IPS DF 19.7 (cell line): Measurements from ENCODE around the gene NTN1.

Experiments used
- DNase-seq: peaks from one replicate; pipeline ENCODE4 v3.0.0-alpha.2; 2013; ENCODE audit warnings: low read depth, low spot score

The NTN1 gene

DNA sequence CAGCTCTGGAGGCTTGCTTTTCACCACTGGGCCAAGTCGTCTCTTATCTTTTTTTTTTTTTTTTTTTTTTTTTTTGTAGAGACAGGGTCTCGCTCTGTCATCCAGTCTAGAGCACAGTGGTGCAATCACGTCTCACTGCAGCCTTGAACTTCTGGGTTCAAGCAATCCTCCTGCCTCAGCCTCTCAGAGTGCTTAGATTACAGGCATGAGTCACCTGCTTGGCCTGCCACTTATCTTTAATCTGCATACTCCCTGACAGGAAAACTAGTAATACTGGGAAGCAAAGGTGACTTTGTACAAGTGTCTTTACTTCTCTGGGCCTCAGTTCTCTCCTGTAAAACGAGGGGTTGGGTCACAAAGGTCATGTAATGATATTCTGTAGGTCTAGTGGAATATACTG lies 15.0 kb downstream of the NTN1 start:
- no peak for DNase-seq

DNA sequence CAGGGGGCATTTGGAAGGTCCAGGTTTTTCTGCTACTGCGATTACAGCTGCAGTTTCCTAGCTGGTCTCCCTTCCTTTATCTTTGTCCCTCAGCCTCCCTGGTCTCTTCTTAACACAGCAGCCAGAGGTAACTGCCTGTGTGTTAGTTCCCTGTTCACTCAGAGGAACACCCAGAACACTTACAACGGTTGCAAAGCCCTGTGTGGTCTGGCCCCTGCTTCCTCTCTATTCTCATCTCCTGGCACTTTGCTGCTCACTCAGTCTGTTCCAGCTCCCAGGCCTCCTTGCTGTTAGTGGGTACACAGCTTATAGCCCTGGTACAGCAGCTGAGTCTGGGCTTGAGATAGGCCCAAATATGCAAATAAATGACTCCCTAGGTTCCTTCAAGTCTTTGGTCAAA lies 16.4 kb downstream of the NTN1 start:
- no peak for DNase-seq

DNA sequence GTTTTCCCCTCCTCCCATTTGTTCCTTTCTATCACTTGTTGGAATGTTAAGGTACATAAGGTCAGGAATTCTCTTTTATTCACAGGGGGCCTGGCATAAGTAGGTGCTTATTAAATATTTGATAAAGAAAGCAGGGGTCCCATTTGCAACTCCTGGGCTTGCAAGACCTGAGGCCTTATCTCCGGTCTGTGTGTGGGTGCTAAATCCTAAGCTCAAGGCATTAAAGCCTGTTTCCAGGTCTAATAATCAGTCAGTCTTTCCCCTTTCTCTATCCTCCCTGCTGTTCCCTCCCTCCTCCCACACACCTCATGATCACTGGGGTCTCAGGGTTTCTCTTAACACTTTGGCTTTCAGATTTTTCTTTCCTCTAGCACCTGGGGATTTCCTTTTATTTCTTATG lies 17.1 kb downstream of the NTN1 start:
- no peak for DNase-seq

DNA sequence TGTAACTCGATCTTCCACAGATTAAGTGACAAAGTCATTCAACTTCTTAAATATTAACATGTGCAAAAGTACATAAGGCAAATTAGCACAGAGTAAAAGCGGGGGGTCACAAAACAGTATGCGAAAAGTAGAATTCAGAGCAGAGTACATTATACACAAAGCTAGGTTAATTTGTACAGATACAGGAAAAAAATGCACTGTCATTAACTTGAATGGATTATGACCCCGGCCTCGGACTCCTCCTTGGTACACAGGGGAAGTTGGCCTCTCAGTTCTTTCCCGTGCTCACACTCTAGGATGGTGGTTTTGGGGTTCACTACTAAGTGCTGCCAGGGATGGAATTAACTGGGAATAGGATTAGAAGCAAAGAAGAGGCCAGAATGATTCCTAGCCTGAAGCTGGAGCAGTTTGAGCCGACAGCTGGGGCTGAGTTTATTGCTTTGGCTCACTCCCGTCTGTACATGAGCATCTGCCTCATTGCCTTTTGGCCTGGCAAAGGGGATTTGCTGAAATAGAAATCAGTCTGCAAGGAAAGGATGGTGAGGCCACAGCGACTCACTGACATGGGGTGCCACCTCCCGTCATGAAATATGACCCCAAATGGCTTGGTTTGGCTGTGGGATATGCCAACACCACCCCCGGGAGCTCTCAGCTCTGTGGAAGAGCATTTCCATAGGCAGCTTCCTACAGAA lies 23.6 kb downstream of the NTN1 start:
- DNase-seq = no peak

DNA sequence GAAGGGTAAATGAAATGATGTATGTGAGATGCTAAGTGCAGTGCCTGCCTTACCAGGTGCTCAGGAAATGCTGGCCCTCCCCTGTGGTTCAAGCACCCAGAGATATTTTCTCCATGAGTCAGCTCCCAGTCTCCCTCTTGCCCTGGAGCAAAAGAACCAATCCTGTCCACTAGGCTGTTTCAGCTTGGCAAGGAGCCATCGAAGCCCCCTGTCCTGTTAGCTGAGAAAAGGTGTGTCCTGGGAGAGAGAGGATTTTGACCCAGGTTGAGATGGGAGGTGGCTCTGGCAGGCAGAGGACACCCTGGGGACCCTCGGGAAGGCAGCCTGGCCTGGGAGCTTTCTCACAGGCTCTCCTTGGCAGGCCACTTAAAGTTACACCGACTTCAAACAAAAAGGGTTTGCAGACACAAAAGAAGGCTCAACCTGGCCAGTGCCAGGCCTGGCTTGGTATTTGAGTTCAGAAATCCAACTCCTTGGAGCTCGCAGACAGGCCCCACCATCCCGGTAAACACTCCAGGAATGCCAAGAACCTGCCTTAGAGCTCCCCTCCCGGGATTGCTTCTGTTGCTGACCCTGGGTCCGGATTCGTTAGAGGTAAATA lies 29.6 kb downstream of the NTN1 start:
- peak; percentile 42 for DNase-seq

DNA sequence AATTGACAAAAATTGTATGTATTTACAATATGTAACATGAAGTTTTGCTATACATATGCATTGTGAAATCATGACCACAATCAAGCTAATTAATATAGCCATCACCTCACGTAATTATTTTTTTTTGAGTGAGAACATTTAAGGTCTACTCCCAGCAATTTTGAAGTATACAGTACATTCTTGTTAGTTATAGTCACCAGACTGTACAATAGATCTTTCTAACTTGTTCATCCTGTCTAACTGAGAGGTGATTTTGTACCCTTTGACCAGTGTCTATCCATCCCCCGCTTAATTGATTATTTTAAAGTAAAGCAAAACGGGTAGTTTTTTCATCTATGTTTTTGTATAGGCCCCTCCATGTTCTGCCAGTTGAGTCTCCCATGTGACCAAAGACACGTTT lies 30.3 kb downstream of the NTN1 start:
- DNase-seq = no peak

DNA sequence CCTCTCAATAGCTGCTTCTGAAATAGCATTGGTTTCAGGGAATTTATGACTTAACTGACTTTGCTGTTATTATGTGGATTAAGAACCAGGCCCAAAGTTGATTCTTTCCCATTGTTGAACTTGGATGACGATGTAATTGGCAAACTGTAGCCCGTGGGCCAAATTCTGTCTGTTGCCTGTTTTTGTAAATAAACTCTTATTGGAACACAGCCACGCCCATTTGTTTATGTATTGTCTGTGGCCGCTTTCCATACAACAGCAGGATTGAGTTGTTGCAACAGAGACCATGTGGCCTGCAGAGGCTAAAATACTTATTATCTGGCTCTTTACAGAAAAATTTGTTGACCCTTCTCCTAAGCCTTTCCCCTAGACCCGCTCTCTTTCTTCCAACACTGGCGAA lies 31.6 kb downstream of the NTN1 start:
- no peak for DNase-seq

DNA sequence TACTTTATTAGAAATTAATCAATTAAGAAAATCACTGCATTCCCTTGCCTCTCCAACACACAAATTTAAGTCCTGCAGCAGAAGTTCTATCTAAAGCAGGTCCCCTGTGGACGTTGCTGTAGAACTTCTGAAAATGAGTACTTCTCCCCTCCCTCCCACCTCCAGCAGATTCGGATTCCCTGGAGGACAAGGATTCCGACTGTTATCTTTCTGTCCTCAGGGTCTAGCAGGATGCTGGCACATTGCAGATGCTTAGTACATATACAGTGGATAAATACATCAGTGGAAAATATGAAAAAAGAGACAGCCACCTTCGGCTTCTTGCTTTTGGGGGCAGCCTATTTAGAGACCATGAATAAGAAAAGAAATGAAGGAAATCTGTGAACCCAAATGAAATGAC lies 32.1 kb downstream of the NTN1 start:
- DNase-seq = no peak

DNA sequence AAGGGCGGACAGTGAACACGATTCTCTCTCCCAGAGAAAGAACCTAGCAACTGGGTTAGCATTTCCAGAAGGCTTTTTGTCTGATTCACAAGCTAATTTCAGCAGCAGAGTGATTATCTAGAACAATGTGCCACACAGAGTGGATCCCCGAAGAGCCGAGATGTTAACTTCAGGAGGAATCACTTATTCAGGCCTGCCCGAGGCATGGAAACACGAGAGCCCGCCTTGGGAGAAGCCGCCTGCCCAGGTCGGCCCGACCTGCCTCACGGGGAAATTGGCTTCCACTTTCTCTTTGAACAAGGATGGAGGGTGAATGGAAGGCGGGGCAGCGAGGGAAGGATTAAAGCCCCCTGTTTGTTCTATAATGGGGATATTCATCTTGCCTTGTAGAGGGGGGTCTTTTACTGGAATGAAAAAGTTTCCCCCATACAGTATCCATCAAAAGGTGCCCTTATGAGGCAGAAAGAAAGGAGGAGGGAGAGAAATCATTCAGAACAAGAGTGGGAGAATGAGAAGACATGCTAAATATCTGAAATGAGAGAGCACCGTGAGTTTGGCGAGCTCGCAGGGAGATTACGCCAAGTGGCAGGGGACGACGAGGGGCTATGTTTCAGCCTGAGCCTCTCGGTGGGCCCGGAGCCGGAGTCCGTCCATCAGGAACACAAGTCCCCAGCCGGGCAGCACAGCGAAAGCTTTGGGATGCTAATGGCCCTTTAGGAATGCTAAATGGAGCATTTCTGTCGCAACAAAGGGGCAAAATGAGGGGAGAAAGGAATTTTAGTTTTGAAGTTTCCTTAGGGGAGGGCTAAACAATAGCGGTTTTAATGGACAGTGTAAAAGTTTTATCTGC lies 33.0 kb downstream of the NTN1 start:
- peak; percentile 78 for DNase-seq

DNA sequence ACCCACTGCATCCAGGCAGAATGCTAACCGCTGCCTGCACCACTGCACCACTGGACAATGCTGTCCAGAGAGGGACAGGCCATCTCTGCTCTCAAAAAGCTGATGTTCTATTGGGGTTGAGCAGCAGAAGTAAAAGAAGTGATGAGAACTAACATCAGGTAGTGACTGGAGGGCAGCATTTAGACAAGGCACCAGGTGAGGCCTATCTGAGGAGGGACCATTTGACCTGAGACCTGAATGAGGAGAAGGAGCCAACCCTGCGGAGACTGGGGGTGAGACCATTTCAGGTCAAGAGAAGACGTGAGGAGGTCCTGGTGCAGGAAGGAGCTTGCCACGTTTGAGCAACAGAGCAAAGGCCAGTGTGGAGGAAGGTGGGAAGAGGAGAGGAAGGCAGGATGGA lies 34.0 kb downstream of the NTN1 start:
- no peak for DNase-seq

DNA sequence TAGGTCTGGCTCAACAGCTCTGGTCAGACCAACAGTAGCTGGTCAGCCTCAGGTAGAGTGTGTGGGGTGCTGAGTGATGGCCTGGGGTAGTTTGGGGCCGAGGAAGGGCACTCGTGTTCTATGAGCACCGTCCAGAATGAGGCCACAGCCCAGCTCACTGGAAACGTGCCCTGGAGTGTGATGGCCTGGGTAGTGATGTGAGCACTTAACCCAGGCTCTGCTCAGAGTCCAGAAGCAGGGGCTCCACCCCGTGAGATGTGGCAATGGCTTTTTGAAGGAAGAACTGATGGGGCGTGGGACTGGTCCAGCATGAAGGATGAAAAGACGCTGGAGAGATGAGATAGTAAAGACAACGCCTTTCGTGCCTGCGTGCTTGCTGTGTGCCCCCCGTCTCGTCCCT lies 35.3 kb downstream of the NTN1 start:
- DNase-seq = no peak

DNA sequence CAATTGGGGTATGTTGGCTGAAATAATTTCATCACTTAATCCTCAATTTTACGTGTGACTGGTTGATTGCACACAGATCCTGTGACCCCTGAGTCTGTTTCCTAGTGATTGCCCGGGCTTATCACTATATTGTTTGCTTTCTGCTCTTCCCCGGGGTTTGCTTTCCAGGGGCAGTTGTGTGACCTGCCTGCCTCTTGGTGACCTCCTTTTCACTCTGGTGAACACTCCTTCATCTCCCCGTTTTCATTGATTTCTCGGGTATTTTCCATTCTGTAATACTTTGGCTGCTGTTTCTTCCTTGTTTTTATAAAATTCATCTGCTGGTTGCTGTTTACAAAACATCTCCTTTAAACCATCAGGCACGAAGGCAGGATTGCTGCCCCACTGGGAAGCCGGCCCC lies 36.0 kb downstream of the NTN1 start:
- DNase-seq = no peak

DNA sequence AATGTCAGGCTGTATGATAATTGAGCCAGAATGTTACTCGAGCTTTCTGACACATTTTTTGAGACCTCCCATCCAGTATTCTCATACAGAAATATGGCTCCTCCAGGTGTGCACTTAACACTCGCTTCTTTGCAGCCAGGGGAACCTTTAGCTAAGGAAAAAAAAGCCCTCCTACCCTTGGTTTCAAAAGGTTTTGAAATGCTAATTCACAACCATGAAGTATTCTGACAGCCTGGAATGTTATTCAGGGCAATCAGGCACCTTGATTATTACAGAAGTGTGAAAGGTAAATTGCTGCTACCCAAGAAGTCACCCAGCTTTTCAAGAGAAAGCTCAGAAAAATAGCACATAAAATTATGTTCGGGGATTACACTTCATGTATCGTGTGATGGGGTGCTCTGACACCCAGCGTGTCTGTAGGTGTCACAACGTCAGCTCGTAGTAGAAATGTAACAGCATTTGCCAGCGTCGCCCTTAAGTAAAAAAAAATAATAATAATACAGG lies 41.1 kb downstream of the NTN1 start:
- no peak for DNase-seq

DNA sequence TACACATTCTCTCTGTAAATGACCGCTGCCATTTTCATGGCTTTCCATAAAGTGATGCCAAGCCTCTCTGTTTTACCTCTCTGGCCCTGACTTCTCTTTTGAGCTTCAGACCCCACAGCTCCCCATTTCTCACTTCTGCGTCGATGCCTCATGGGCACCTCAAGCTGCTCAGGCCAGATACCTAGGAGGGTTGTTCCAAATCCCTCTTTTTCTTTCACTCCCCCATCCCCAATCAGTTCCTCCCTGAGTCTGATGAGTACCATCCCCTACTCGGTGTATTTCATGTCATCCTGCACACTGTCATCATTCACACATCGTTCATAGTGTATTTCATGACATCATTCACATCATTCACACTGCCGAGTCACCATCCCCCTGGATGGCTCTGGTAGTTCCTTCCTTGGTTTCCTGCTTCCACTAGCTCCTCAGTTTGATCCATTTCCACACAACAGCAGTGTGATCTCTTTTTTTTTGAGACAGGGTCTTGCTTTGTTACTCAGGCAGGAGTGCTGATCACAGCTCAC lies 43.1 kb downstream of the NTN1 start:
- DNase-seq = no peak

DNA sequence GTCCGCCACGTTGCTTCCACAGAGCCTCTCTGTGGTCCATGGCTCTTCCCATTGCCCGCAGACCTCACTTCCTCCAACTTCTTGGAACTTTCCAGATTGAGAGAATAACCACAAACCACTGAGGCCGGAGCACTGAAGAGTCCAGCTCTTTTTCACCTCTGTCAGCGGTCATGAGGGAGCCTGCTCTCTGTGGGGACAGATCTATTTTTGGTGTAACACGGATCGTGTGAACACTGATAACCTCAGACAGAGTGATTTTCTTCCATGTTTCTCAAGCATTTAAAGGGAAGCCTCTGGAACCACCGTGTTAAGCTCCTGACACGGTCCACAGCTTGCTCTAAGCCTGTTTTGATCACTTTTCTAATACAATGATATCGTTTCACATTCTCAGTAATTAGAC lies 49.7 kb downstream of the NTN1 start:
- DNase-seq = no peak

DNA sequence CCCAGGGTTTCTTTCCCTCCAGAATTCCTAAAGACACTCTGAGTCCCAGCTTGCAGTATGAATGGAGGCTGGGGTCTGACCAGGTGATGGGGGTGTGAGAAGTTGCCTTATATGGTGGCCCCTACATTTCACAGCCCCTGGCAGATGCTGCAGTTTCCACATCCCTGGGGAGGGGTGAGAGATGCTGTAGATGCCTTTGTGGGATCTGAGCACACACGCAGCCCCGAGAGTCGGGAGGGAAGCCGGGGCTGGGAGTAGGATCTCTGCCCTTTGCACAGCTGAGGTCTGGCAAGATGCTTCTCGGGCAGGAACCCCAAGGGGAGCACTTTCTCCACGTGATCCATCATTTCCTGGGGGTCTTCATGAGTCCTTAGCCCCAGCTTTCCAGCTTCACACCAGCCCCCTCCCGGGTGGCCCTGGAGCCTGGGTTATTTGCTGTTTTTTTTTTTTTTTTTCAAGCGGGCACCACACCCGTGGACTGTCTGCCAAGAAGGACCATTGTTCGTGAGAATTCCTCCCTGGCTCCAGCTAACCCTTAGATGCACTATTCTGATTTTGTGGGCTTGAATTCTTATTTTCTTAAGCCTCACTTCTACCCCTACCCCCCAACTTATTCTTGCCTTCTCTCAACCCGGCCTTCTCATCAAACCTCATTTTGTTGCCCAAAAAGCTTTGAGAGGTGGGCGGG lies 50.6 kb downstream of the NTN1 start:
- no peak for DNase-seq

DNA sequence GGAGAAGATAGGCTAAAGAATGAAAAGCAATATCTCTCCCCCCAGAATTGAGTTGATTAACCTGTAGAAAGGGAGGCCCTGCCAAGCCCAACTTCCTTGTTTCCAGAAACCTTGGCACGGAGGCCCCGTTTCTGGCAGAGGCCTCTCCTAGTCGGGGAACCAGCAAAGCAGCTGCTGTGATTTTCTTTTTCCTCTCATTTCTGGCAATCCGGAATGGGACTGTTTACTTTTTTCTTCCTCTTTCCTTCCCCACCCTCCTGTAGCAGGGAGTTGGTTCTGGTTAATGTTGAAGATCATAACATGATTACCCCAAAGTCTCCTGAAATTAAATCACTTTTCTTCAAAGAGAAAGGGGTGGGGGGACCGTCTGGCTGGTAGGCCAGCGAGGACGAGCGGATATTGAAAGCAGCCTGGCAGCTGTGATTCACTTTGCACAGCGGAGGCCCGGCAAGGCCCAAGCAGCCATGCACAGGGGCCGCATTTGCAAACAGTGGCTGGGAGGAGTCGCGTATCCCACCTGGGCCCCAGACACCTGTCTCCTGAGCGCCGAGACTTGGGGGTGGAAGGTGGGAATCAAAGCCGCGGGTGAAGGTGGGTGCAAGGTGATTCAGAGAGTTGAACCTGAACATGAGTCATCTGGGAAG lies 51.5 kb downstream of the NTN1 start:
- no peak for DNase-seq

DNA sequence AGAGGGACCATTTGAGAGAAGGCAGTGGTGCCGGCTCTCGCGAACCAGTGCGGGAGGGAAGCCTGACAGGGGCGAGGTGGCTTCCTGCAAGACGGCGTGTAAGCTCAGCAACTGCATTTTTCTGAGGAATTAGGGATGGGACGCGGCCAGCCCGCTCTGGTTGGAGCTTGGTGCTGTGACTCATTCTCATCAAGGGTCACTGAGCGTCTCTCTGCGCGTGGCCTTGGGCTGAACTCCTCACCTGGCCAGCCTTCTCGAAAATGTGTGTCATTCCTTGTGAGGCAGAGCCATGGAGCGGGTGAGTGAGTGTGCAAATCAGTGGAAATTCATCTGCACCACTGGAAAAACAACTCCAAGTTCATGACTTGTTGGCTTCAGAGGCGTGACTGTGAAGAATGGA lies 52.8 kb downstream of the NTN1 start:
- DNase-seq = no peak

DNA sequence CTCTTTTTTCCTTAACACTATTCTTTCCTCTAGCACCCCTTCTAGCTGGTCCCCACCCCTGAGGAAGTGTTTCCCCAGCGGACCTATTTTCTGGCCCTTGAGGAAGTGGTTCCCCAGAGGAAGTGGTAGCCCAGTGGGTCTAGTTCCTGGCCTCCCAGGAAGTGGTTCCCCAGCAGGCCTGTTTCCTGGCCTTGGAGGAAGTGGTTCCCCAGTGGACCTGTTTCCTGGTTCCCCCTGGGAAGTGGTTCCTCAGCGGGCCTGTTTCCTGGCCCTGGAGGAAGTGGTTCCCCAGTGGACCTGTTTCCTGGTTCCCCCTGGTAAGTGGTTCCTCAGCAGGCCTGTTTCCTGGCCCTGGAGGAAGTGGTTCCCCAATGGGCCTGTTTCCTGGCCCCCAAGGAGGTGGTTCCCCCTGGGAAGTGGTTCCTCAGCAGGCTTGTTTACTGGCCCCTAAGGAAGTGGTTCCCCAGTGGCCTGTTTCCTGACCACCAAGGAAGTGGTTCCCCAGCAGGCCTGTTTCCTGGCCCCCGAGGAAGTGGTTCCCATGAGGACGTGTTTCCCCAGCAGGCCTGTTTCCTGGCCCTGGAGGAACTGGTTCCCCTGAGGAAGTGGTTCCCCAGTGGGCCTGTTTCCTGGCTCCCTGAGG lies 58.3 kb downstream of the NTN1 start:
- no peak for DNase-seq

DNA sequence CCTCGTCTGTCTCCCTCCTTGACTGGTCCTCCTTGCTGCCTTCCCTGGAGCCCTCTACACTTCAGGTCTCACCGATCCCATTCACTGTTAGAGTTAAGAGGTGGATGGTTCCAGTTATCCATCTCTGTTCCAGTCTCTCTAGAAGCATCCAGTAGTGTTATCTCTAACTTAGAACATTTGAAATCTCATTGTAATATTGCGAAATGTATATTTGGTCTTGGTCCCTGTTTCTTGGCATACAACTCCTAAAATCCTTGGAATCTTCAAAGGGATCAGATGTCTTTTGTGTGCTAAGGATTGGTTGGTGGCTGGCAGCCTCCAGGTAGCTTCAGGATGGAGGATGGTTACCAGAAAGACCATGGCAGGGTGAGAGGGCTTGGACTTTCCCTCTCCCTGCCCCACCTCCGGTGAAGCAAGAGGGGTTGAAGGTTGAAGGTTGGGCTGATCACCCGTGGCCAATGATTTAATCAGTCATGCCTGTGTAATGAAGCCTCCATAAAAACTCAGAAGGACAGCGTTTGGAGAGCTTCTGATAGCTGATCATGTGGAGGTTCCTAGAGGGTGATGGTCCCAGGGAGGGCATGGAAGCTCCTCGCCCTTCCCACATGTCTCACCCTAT lies 59.1 kb downstream of the NTN1 start:
- no peak for DNase-seq
